GM12878 (cell line): ENCODE measurements around the gene ANKRD55.

ENCODE experiments used
- ASH2L ChIP-seq: fragments of 300-600, 200-600 bp; sonication (generic); IDR thresholded peaks from 2 replicates; pipeline ENCODE4 v1.6.1; 2017; ENCODE audit warnings: low read depth, mild to moderate bottlenecking, borderline replicate concordance
- CTCF ChIP-seq, 3 experiments: IDR thresholded peaks in 2 of 3; conservative IDR thresholded peaks in 1 of 3; 2 replicates each; pipeline ENCODE4 v1.5.1; 2011; ENCODE audit warnings: low read depth in 3 of 3, low read length in 3 of 3, mild to moderate bottlenecking in 3 of 3, control low read depth in 2 of 3, moderate library complexity in 2 of 3, inconsistent platforms in 1 of 3, mixed read lengths in 1 of 3; ENCODE audit not compliant: control insufficient read depth in 2 of 3, insufficient read depth in 1 of 3; ENCODE audit errors: extremely low read depth in 1 of 3
- EP300 ChIP-seq, 2 experiments: fragments of 150-350 bp in 1 of 2; IDR thresholded peaks; 2 replicates each; pipeline ENCODE4 v1.6.1; 2011 to 2012; ENCODE audit warnings: low read depth in 2 of 2, low read length in 2 of 2, borderline replicate concordance in 1 of 2, improper control_type of control experiment in 1 of 2, inconsistent platforms in 1 of 2; ENCODE audit not compliant: control insufficient read depth in 1 of 2
- HCFC1 ChIP-seq: fragments of 150-350 bp; IDR thresholded peaks from 2 replicates; pipeline ENCODE4 v1.6.1; 2014; ENCODE audit warnings: low read length
- POLR2AphosphoS2 ChIP-seq: IDR thresholded peaks from 2 replicates; pipeline ENCODE4 v1.6.1; 2011; ENCODE audit warnings: low read depth, mild to moderate bottlenecking, low read length, improper control_type of control experiment, moderate library complexity
- POLR2AphosphoS5 ChIP-seq: IDR thresholded peaks from 2 replicates; pipeline ENCODE4 v1.6.1; 2011; ENCODE audit warnings: mild to moderate bottlenecking, low read length, inconsistent platforms
- ZBTB11 ChIP-seq: fragments of 450-650 bp; formaldehyde crosslinking; IDR thresholded peaks from 2 replicates; pipeline ENCODE4 v1.5.0; 2022; ENCODE audit warnings: mild to moderate bottlenecking, missing genetic modification characterization

- no peak for TF ChIP-seq HCFC1
- no peak for TF ChIP-seq CTCF (IDR thresholded peaks at IDR 0.05 in 2 of 3, conservative IDR thresholded peaks at IDR 0.05 in 1 of 3; ENCODE audit: control insufficient read depth in 2 of 3, extremely low read depth in 1 of 3, insufficient read depth in 1 of 3, low read depth in 3 of 3, low read length in 3 of 3)
- TF ChIP-seq POLR2AphosphoS2, result no peak
- TF ChIP-seq ASH2L, result no peak
- TF ChIP-seq ZBTB11 (CRISPR knock-in tag), result no peak
- TF ChIP-seq POLR2AphosphoS5, result no peak
- no peak for TF ChIP-seq EP300 (IDR thresholded peaks at IDR 0.05; ENCODE audit: borderline replicate concordance in 1 of 2, control insufficient read depth in 1 of 2, low read depth in 2 of 2, low read length in 2 of 2)
These were observed 25.6 kb downstream of the ANKRD55 start for GRCh38 chr5:56207537-56207936.
